Astrocyte (in vitro differentiated cells and primary cell): ENCODE results near the gene BRD8.

Source experiments
- CTCF ChIP-seq: IDR thresholded peaks from 2 replicates; pipeline ENCODE4 v1.5.1; 2011; ENCODE audit warnings: low read depth, mild to moderate bottlenecking, inconsistent platforms, low read length, moderate library complexity; ENCODE audit not compliant: insufficient read depth
- EZH2 ChIP-seq: IDR thresholded peaks from 2 replicates; pipeline ENCODE4 v1.6.1; 2012; ENCODE audit warnings: mild to moderate bottlenecking, low read length, inconsistent platforms; ENCODE audit not compliant: insufficient read depth

DNA sequence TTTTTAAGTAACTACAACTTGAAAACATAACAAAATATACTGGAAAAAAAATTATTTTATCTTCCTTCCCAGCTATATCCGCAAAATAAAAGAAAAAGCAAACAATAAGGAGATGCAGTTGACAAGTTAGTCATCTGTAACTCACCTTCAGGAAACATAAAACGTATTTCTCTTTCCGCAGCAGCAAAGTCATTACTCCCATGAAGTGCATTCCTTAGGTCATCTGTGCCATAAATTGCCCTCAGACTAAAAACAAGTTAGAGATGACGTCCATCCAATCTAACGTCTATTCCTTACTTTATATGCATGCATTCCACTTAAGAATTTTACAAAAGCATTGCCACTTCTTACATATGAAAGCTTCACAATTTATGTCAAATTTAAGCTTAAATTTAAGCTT lies 50.1 kb downstream of the BRD8 start:
- TF ChIP-seq CTCF (no peak), EZH2 (no peak)
